Left ventricle myocardium inferior (tissue), 1 donor: ENCODE measurements around the gene ADCY5. TPM values are rescaled to one million over a fixed set of nuclear protein-coding genes. Genes with fewer than 3 reads are reported as not detected.
A peak's percentile ranks its signal among the peaks of the same experiment; 100 is the strongest.

Source experiments
- DNase-seq: peaks from one replicate; pipeline ENCODE4 v3.0.0-alpha.2; 2020
- H3K27ac ChIP-seq: fragments of 200-600 bp; replicated peaks from 2 replicates; pipeline ENCODE4 v1.8.0; 2021
- H3K27me3 ChIP-seq: fragments of 200-600 bp; 2 replicates; pipeline ENCODE4 v1.8.0; 2021; ENCODE audit warnings: low read depth
- H3K36me3 ChIP-seq: fragments of 200-600 bp; 2 replicates; pipeline ENCODE4 v1.8.0; 2021
- H3K4me1 ChIP-seq: fragments of 200-600 bp; 2 replicates; pipeline ENCODE4 v1.8.0; 2021
- H3K4me3 ChIP-seq: fragments of 200-600 bp; 2 replicates; pipeline ENCODE4 v1.8.0; 2021; ENCODE audit warnings: mild to moderate bottlenecking, moderate library complexity
- H3K9me3 ChIP-seq: fragments of 200-600 bp; replicated peaks from 2 replicates; pipeline ENCODE4 v1.8.0; 2021
- CTCF ChIP-seq: fragments of 200-600 bp; IDR thresholded peaks from 2 replicates; pipeline ENCODE4 v1.8.0; 2021; ENCODE audit warnings: antibody characterized with exemption, mild to moderate bottlenecking, borderline replicate concordance
- intact Hi-C: fragments of 100-400 bp; cut with micrococcal nuclease; formaldehyde crosslinking; loops from one replicate; pipeline ENCODE4 v1.11.0; 2022
- total RNA-seq: library from RNA; stranded (reverse); fragmentation: NEBNext Ultra II Directional; extraction: Animal tissue kit (Norgen Biotek cat#: 25700); gene quantifications from one replicate; pipeline ENCODE4 v1.2.1, GENCODE V29; 2021
- donor health status: DM: no; HTN: yes; CAD: no; lungs with severe emphysema.

The ADCY5 gene
- total RNA-seq, 1 donor from 2014 or later, result 249 TPM

GRCh38 chr3:123422457-123422856, 26.4 kb downstream of the ADCY5 start:
- Histone ChIP-seq H3K4me3 (peak overlapping the region; percentile 10), H3K27me3 (no peaks in the 10 kb centered on the region), H3K9me3 (no peaks in the 10 kb centered on the region), H3K36me3 (no peaks in the 10 kb centered on the region), H3K27ac (peak overlapping the region; percentile 89), H3K4me1 (peaks cover 100% of the 10 kb centered on the region)
- intact Hi-C loops, result no loop called here
- DNase-seq, result no peak
- TF ChIP-seq CTCF, result no peak

DNA sequence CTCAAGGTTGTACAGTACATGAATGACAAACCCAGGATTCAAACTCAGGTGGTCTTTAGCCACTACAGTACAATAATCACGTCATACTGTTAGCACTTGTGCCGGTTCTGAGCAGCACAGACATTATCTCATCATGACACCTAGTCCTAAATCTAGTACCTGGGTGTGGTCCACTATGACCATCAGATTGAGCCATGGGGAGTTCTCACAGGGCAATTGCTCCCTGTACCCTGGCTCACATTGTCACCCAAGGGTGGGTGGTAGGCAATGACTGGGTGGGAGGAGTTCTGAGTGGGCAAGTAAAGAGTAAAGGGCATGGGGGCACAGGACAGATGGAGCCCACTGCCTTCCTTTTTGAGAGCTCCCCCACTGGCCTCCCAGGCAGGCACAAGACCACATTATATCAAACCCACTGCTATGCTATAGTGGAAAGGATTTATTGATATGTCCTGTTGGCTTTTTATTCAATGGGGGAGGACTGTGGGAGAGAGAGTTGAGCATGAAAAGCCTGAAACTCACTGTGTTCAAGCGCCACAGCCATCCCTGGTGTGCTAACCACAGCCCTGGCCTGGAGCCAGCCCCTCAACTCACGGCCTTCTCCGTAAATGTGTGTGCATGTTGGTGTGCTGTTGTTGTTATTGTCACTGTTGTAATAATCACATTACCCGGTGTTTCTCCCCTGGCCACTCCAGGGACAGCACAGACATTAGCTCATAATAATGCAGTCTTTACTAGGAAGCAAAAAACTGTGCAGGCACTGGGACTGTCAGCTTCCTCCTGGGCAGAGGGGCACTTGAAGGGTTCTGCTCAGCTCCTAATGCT, 27.3 kb downstream of the ADCY5 start:
- Histone ChIP-seq H3K4me3 (peak overlapping the region; percentile 10), H3K36me3 (no peaks in the 10 kb centered on the region), H3K27me3 (no peaks in the 10 kb centered on the region), H3K4me1 (peaks cover 100% of the 10 kb centered on the region), H3K27ac (peak overlapping the region; percentile 89), H3K9me3 (no peaks in the 10 kb centered on the region)
- DNase-seq, result peak; percentile 60
- intact Hi-C loops, result no loop called here
- TF ChIP-seq CTCF, result no peak

GRCh38 chr3:123420416-123420968, 28.4 kb downstream of the ADCY5 start:
- Histone ChIP-seq H3K4me1 (peaks cover 100% of the 10 kb centered on the region), H3K4me3 (no peak overlapping the region), H3K27ac (peak overlapping the region; percentile 89), H3K27me3 (no peaks in the 10 kb centered on the region), H3K36me3 (no peaks in the 10 kb centered on the region), H3K9me3 (no peaks in the 10 kb centered on the region)
- no peak for TF ChIP-seq CTCF
- intact Hi-C loops, result no loop called here
- DNase-seq, result no peak

GRCh38 chr3:123419850-123420297, 29.0 kb downstream of the ADCY5 start:
- Histone ChIP-seq H3K4me3 (no peak overlapping the region), H3K27me3 (no peaks in the 10 kb centered on the region), H3K4me1 (peaks cover 100% of the 10 kb centered on the region), H3K27ac (peak overlapping the region; percentile 89), H3K9me3 (no peaks in the 10 kb centered on the region), H3K36me3 (no peaks in the 10 kb centered on the region)
- peak; percentile 77 for DNase-seq
- intact Hi-C loops, result no loop called here
- no peak for TF ChIP-seq CTCF

GRCh38 chr3:123419181-123419849, 29.6 kb downstream of the ADCY5 start:
- no peak overlapping the region for H3K4me3 ChIP-seq
- H3K9me3 ChIP-seq, result no peaks in the 10 kb centered on the region
- intact Hi-C loops, result no loop called here
- no peaks in the 10 kb centered on the region for H3K36me3 ChIP-seq
- H3K27ac ChIP-seq, result peak overlapping the region; percentile 89
- peaks cover 100% of the 10 kb centered on the region for H3K4me1 ChIP-seq
- H3K27me3 ChIP-seq, result no peaks in the 10 kb centered on the region
- DNase-seq, result no peak
- TF ChIP-seq CTCF, result no peak
